ENCODE measurements around the gene MUC5AC. TPM values are rescaled to one million over a fixed set of nuclear protein-coding genes. Genes with fewer than 3 reads are reported as not detected.

Gene MUC5AC
- total RNA-seq, 2 donors from 2014 or later, result not detected

GRCh38 chr11:1218788-1219445 is 61.2 kb downstream of the MUC5AC start:
- no peaks in the 10 kb centered on the region for H3K9me3 ChIP-seq
- H3K36me3 ChIP-seq, result no peaks in the 10 kb centered on the region
- H3K27ac ChIP-seq, result no peak overlapping the region
- no peak for TF ChIP-seq CTCF (IDR thresholded peaks at IDR 0.05)
- H3K27me3 ChIP-seq, result peaks cover 0 to 9% of the 10 kb centered on the region in 2 donors
- no peak overlapping the region for H3K4me3 ChIP-seq
- no peak for DNase-seq (ENCODE audit: low spot score)
- H3K4me1 ChIP-seq, result no peaks in the 10 kb centered on the region

- Histone ChIP-seq H3K4me3 (no peak overlapping the region), H3K27ac (no peak overlapping the region), H3K36me3 (no peaks in the 10 kb centered on the region), H3K4me1 (no peaks in the 10 kb centered on the region), H3K27me3 (peaks cover 0 to 9% of the 10 kb centered on the region in 2 donors), H3K9me3 (no peaks in the 10 kb centered on the region)
- no peak for TF ChIP-seq CTCF (IDR thresholded peaks at IDR 0.05)
- no peak for DNase-seq (ENCODE audit: low spot score)
These were observed 61.7 kb downstream of the MUC5AC start for GRCh38 chr11:1219446-1219833.

GRCh38 chr11:1219834-1220815 is 62.4 kb downstream of the MUC5AC start:
- no peak for DNase-seq (ENCODE audit: low spot score)
- peaks cover 0 to 9% of the 10 kb centered on the region in 2 donors for H3K27me3 ChIP-seq
- H3K36me3 ChIP-seq, result no peaks in the 10 kb centered on the region
- no peak overlapping the region for H3K27ac ChIP-seq
- no peaks in the 10 kb centered on the region for H3K9me3 ChIP-seq
- no peak for TF ChIP-seq CTCF (IDR thresholded peaks at IDR 0.05)
- no peaks in the 10 kb centered on the region for H3K4me1 ChIP-seq
- H3K4me3 ChIP-seq, result no peak overlapping the region

GRCh38 chr11:1220941-1221721 is 63.4 kb downstream of the MUC5AC start:
- no peak for TF ChIP-seq CTCF (IDR thresholded peaks at IDR 0.05)
- no peak overlapping the region for H3K4me3 ChIP-seq
- no peaks in the 10 kb centered on the region for H3K4me1 ChIP-seq
- H3K9me3 ChIP-seq, result no peaks in the 10 kb centered on the region
- no peak for DNase-seq (ENCODE audit: low spot score)
- H3K27ac ChIP-seq, result no peak overlapping the region
- H3K27me3 ChIP-seq, result peaks cover 0 to 9% of the 10 kb centered on the region in 2 donors
- H3K36me3 ChIP-seq, result no peaks in the 10 kb centered on the region

GRCh38 chr11:1221848-1222311 is 64.1 kb downstream of the MUC5AC start:
- no peaks in the 10 kb centered on the region for H3K9me3 ChIP-seq
- no peaks in the 10 kb centered on the region for H3K36me3 ChIP-seq
- no peak for TF ChIP-seq CTCF (IDR thresholded peaks at IDR 0.05)
- no peaks in the 10 kb centered on the region for H3K4me1 ChIP-seq
- H3K4me3 ChIP-seq, result no peak overlapping the region
- DNase-seq (ENCODE audit: low spot score), result no peak
- no peak overlapping the region for H3K27ac ChIP-seq
- H3K27me3 ChIP-seq, result peaks cover 0 to 9% of the 10 kb centered on the region in 2 donors

Data from right atrium auricular region (tissue), 2 donors.